ENCODE data around the gene ABCC1.
"Not testable (repeated sequence)": the region's sequence is repeated elsewhere in the genome, so short reads cannot be mapped to it uniquely, and the experiment has no call there.

ABCC1 gene

GRCh38 chr16:16189842-16190241 is 240.4 kb downstream of the ABCC1 start:
- no peak for DNase-seq (ENCODE audit: low read depth)

GRCh38 chr16:16190546-16190945 is 241.1 kb downstream of the ABCC1 start:
- DNase-seq (ENCODE audit: low read depth) = no peak

GRCh38 chr16:16190966-16191365 is 241.6 kb downstream of the ABCC1 start:
- DNase-seq (ENCODE audit: low read depth) = not testable (repeated sequence)

DNA sequence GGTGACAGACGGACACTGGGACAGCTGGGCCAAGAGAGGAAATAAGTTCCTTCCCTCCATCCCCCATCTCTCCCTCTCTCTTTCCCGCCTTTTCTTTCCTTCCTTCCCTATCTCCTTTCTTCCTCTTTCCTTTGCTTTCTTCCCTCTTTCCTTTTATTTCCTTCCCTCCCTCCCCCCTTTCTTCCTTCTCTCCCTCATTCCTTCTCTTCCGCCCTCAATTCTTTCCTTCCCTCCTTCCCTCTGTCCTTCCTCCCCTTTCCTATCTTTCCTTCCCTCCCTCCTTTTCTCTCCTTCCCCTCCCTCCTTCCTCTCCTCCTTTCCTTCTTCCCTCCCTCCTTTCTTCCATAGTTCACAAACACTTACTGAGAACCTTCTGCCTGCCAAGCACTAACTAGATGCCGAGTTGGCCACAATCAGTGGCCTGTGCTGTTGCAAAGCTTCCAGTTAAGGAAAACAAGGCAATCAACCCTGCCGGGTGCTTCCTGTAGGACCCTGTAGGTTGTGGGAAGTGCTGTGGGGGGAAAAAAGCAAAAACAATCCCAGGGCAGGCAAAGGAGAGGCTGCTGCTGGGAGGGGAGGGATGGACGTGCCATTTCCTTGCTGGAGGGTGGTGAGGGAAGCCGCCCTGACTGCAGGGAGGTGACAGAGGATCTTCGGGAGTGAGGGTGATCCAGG is 242.2 kb downstream of the ABCC1 start:
- DNase-seq (ENCODE audit: low read depth) = no peak

Data from stromal cell of bone marrow (primary cell).